MM.1S (cell line): ENCODE data around the gene SORCS2.

Source experiments
- DNase-seq: peaks from one replicate; pipeline ENCODE4 v3.0.0-alpha.2; 2015
- H2AFZ ChIP-seq: fragments of 300-600 bp; sonication (generic); 2 replicates; pipeline ENCODE4 v1.6.0; 2016; ENCODE audit warnings: antibody characterized with exemption, low read length
- H3F3A ChIP-seq: fragments of 300-600 bp; sonication (generic); 2 replicates; pipeline ENCODE4 v1.6.1; 2016; ENCODE audit warnings: mild to moderate bottlenecking, antibody characterized with exemption, low read length, moderate library complexity, mixed read lengths; ENCODE audit not compliant: insufficient read depth
- H3K27ac ChIP-seq: fragments of 300-600 bp; sonication (generic); 2 replicates; pipeline ENCODE4 v1.5.1; 2016; ENCODE audit warnings: mild to moderate bottlenecking, low read length
- H3K27me3 ChIP-seq: fragments of 300-600 bp; sonication (generic); replicated peaks from 2 replicates; pipeline ENCODE4 v1.6.0; 2016; ENCODE audit warnings: low read length; ENCODE audit not compliant: insufficient read depth
- H3K36me3 ChIP-seq: fragments of 300-600 bp; sonication (generic); replicated peaks from 2 replicates; pipeline ENCODE4 v1.6.1; 2016; ENCODE audit warnings: mild to moderate bottlenecking, low read length, mixed read lengths; ENCODE audit not compliant: insufficient read depth
- H3K4me1 ChIP-seq: fragments of 300-600 bp; sonication (generic); 2 replicates; pipeline ENCODE4 v1.6.1; 2016; ENCODE audit warnings: low read length, mixed read lengths
- H3K4me2 ChIP-seq: fragments of 300-600 bp; sonication (generic); 2 replicates; pipeline ENCODE4 v1.6.0; 2016; ENCODE audit warnings: low read depth, low read length
- H3K4me3 ChIP-seq: fragments of 300-600 bp; sonication (generic); 2 replicates; pipeline ENCODE4 v1.5.1; 2016; ENCODE audit warnings: low read length, mixed read lengths
- H3K79me2 ChIP-seq: fragments of 300-600 bp; sonication (generic); 2 replicates; pipeline ENCODE4 v1.6.1; 2016; ENCODE audit warnings: mixed run types, low read length, mixed read lengths
- H3K9ac ChIP-seq: fragments of 300-600 bp; sonication (generic); 2 replicates; pipeline ENCODE4 v1.6.1; 2016; ENCODE audit warnings: low read length, mixed read lengths
- H3K9me2 ChIP-seq: fragments of 300-600 bp; sonication (generic); replicated peaks from 2 replicates; pipeline ENCODE4 v1.6.1; 2016; ENCODE audit warnings: mild to moderate bottlenecking, low read length, mixed read lengths; ENCODE audit not compliant: insufficient read depth
- H3K9me3 ChIP-seq: fragments of 300-600 bp; sonication (generic); replicated peaks from 2 replicates; pipeline ENCODE4 v1.6.1; 2016; ENCODE audit warnings: mild to moderate bottlenecking, low read length, mixed read lengths; ENCODE audit not compliant: insufficient read depth
- H4K20me1 ChIP-seq: fragments of 300-600 bp; sonication (generic); 2 replicates; pipeline ENCODE4 v1.6.1; 2016; ENCODE audit warnings: mild to moderate bottlenecking, low read length, moderate library complexity, mixed read lengths; ENCODE audit not compliant: insufficient read depth
- EZH2 ChIP-seq: fragments of 300-600 bp; sonication (generic); optimal IDR thresholded peaks from 2 replicates; pipeline ENCODE3; 2017; ENCODE audit warnings: low read depth, mild to moderate bottlenecking, antibody characterized with exemption, low read length, mixed read lengths
- EZH2phosphoT487 ChIP-seq: fragments of 300-600 bp; sonication (generic); IDR thresholded peaks from 2 replicates; pipeline ENCODE4 v1.6.1; 2018; ENCODE audit warnings: antibody characterized with exemption, low read length
- TF ChIP-seq, protein P1 (sequence below): fragments of 300-600 bp; sonication (generic); IDR thresholded peaks from 2 replicates; pipeline ENCODE4 v1.5.1; 2016; ENCODE audit warnings: antibody characterized with exemption, low read length, mixed read lengths

The SORCS2 gene

GRCh38 chr4:7766661-7767345, 574.5 kb downstream of the SORCS2 start:
- no peaks in the 10 kb centered on the region for H3K9me3 ChIP-seq
- no peak for DNase-seq
- no peak overlapping the region for H3K4me2 ChIP-seq
- no peak overlapping the region for H2AFZ ChIP-seq
- no peaks in the 10 kb centered on the region for H3K79me2 ChIP-seq
- H3K9me2 ChIP-seq: no peaks in the 10 kb centered on the region
- H3K27me3 ChIP-seq: peaks cover 52% of the 10 kb centered on the region
- no peak overlapping the region for H3K9ac ChIP-seq
- TF ChIP-seq, protein P1, sequence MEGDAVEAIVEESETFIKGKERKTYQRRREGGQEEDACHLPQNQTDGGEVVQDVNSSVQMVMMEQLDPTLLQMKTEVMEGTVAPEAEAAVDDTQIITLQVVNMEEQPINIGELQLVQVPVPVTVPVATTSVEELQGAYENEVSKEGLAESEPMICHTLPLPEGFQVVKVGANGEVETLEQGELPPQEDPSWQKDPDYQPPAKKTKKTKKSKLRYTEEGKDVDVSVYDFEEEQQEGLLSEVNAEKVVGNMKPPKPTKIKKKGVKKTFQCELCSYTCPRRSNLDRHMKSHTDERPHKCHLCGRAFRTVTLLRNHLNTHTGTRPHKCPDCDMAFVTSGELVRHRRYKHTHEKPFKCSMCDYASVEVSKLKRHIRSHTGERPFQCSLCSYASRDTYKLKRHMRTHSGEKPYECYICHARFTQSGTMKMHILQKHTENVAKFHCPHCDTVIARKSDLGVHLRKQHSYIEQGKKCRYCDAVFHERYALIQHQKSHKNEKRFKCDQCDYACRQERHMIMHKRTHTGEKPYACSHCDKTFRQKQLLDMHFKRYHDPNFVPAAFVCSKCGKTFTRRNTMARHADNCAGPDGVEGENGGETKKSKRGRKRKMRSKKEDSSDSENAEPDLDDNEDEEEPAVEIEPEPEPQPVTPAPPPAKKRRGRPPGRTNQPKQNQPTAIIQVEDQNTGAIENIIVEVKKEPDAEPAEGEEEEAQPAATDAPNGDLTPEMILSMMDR: no peak
- TF ChIP-seq EZH2 (no peak), EZH2phosphoT487 (no peak)
- no peaks in the 10 kb centered on the region for H3K36me3 ChIP-seq
- no peak overlapping the region for H3K4me3 ChIP-seq
- no peaks in the 10 kb centered on the region for H3F3A ChIP-seq
- no peaks in the 10 kb centered on the region for H4K20me1 ChIP-seq
- no peak overlapping the region for H3K27ac ChIP-seq
- no peaks in the 10 kb centered on the region for H3K4me1 ChIP-seq

DNA sequence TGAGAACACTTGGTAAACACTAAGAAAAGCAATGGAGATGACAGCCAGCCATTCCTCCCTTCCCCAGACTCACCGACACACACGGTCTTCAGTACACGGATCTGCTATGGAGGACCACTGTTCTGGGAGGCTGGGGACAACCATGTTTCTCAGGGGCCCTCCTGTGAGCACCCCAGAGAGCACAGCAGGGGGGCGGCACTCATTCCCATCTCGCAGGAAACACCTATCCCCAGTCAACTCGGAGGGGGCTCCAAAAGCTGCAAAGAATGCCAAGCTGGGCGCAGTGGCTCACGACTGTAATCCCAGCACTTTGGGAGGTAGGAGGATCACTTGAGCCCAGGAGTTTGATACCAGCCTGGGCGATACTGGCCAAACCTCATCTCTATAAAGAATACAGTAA, 575.2 kb downstream of the SORCS2 start:
- H3K9me2 ChIP-seq: no peaks in the 10 kb centered on the region
- no peaks in the 10 kb centered on the region for H3K36me3 ChIP-seq
- H3K4me1 ChIP-seq: no peaks in the 10 kb centered on the region

DNA sequence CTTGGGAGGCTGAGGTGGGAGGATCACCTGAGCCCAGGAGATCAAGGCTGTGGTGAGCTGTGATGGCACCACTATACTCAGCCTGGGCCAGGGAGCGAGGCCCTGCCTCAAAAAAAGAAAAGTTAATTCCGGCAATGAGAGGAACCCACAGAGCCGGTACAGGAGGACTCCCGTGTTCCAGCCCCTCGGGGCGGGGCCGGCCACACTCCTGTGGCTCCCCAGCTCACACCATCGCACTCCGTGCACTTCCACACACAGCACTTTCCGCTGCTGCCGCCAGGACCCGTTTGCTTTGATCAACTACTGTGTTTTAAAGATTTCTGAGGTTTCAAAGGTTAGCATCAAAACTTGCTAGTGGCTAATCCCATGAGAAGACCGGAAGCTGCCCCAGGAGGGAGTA, 575.6 kb downstream of the SORCS2 start:
- Histone ChIP-seq H3K4me1 (no peaks in the 10 kb centered on the region), H3K79me2 (no peaks in the 10 kb centered on the region), H3K9ac (no peak overlapping the region), H3K9me2 (no peaks in the 10 kb centered on the region), H3K36me3 (no peaks in the 10 kb centered on the region), H3K9me3 (no peaks in the 10 kb centered on the region), H3K27ac (no peak overlapping the region), H3K4me2 (no peak overlapping the region), H3K4me3 (no peak overlapping the region), H3F3A (no peaks in the 10 kb centered on the region), H3K27me3 (peaks cover 42% of the 10 kb centered on the region), H4K20me1 (no peaks in the 10 kb centered on the region), H2AFZ (no peak overlapping the region)
- no peak for DNase-seq
- TF ChIP-seq EZH2: no peak
- TF ChIP-seq EZH2phosphoT487: no peak
- TF ChIP-seq, protein P1: no peak

More for the DNA sequence above, 575.2 kb downstream of the SORCS2 start:
- Histone ChIP-seq H3K4me3 (no peak overlapping the region), H3K27ac (no peak overlapping the region), H3K27me3 (peaks cover 46% of the 10 kb centered on the region), H3K4me2 (no peak overlapping the region), H3K79me2 (no peaks in the 10 kb centered on the region), H2AFZ (no peak overlapping the region), H3K9me3 (no peaks in the 10 kb centered on the region), H3K9ac (no peak overlapping the region), H3F3A (no peaks in the 10 kb centered on the region), H4K20me1 (no peaks in the 10 kb centered on the region)
- TF ChIP-seq, protein P1: no peak
- no peak for TF ChIP-seq EZH2phosphoT487
- TF ChIP-seq EZH2: no peak
- DNase-seq: no peak
